ENCODE data around the gene TUSC7.

GRCh38 chr3:116740293-116740692 is 30.7 kb downstream of the TUSC7 start:
- TF ChIP-seq GATA3 (IDR thresholded peaks at IDR 0.05; ENCODE audit: low read depth, low read length) = no peak
- TF ChIP-seq GATA2 (IDR thresholded peaks at IDR 0.05; ENCODE audit: low read depth, low read length) = no peak
